Epithelial cell of esophagus (primary cell): ENCODE results near the gene CYBA.

Source experiments
- DNase-seq: peaks from one replicate; pipeline ENCODE4 v3.0.0; 2010; ENCODE audit warnings: low read depth
- H3K4me3 ChIP-seq: 2 replicates; pipeline ENCODE4 v1.5.1; 2011; ENCODE audit warnings: mild to moderate bottlenecking, low read length, control low read depth
- CTCF ChIP-seq: IDR thresholded peaks from 2 replicates; pipeline ENCODE4 v1.5.1; 2011; ENCODE audit warnings: low read depth, mild to moderate bottlenecking, low read length, control low read depth, inconsistent platforms; ENCODE audit not compliant: insufficient read depth; ENCODE audit errors: missing control alignments

Gene CYBA

GRCh38 chr16:88691129-88691813, 40.4 kb upstream of the CYBA start:
- TF ChIP-seq CTCF = no peak
- H3K4me3 ChIP-seq = no peak overlapping the region
- DNase-seq = no peak

- no peak for TF ChIP-seq CTCF
- no peak for DNase-seq
- H3K4me3 ChIP-seq = no peak overlapping the region
Measured at GRCh38 chr16:88690341-88691128, 39.7 kb upstream of the CYBA start.

- peak; percentile 66 for DNase-seq
- no peak overlapping the region for H3K4me3 ChIP-seq
Measured at GRCh38 chr16:88688013-88688778, 37.3 kb upstream of the CYBA start.

GRCh38 chr16:88687676-88688012, 36.8 kb upstream of the CYBA start:
- H3K4me3 ChIP-seq = no peak overlapping the region
- DNase-seq = no peak
- TF ChIP-seq CTCF = no peak

More at GRCh38 chr16:88688013-88688778, 37.3 kb upstream of the CYBA start:
- TF ChIP-seq CTCF = no peak

GRCh38 chr16:88687254-88687576, 36.4 kb upstream of the CYBA start:
- no peak for TF ChIP-seq CTCF
- no peak for DNase-seq
- H3K4me3 ChIP-seq = no peak overlapping the region

- H3K4me3 ChIP-seq = peak within 1 kb of the TSS; percentile 46
- TF ChIP-seq CTCF = no peak
- peak; percentile 85 for DNase-seq
Measured at GRCh38 chr16:88686439-88687253, 35.8 kb upstream of the CYBA start, which contains the start of gene SNAI3. Gene SNAI3, minus strand, starts transcription at chr16:88686507. Its CDS starts 101 bp downstream, at chr16:88686406.
